Prostate gland (tissue), 2 donors: ENCODE measurements around the gene AHCYL2.
"Not testable (repeated sequence)": the region's sequence is repeated elsewhere in the genome, so short reads cannot be mapped to it uniquely, and the experiment has no call there.

ENCODE experiments used
- CTCF ChIP-seq, 4 experiments: fragments of 200-600 bp in 2 of 4; fragments of 450-650 bp in 2 of 4; sonication (generic) in 2 of 4; IDR thresholded peaks; 1 replicate in 3 of 4; 2 replicates in 1 of 4; pipeline ENCODE4 v1.5.1; 2016 to 2019; ENCODE audit warnings: antibody characterized with exemption in 4 of 4, mild to moderate bottlenecking in 2 of 4, moderate library complexity in 2 of 4
- POLR2A ChIP-seq: fragments of 450-650 bp; IDR thresholded peaks from one replicate; pipeline ENCODE4 v1.6.1; 2016; ENCODE audit warnings: antibody characterized with exemption, mild to moderate bottlenecking
- POLR2AphosphoS5 ChIP-seq: sonication (generic); formaldehyde crosslinking; IDR thresholded peaks from one replicate; pipeline ENCODE4 v1.6.1; 2017; ENCODE audit warnings: antibody characterized with exemption

GRCh38 chr7:129252603-129253002 is 27.8 kb downstream of the AHCYL2 start:
- TF ChIP-seq POLR2AphosphoS5; POLR2A; CTCF (IDR thresholded peaks at IDR 0.05): not testable (repeated sequence)
